PC-3 (cell line): ENCODE data around the gene KLK10. TPM values are rescaled to one million over a fixed set of nuclear protein-coding genes. Genes with fewer than 3 reads are reported as not detected.

Experiments used
- ATAC-seq: fragments of 200-7000 bp; cut with Tn5 transposase; 2 replicates; pipeline ENCODE4 v1.9.1; 2020; ENCODE audit warnings: mild to moderate bottlenecking, moderate library complexity
- BruUV-seq: library from RNA; stranded (reverse); fragments of 400-500 nt; replicated peaks from 2 replicates; lab custom pipeline; 2021; lab: Mats Ljungman, UMichigan
- CTCF ChIA-PET: fragments of 300-600 bp; sonication (Branson Sonifier 250); formaldehyde crosslinking; loops from one replicate; lab custom pipeline; 2022; ENCODE audit warnings: antibody characterized with exemption; lab: Charles Lee
- POLR2A ChIA-PET: fragments of 300-600 bp; sonication (Branson Sonifier 250); formaldehyde crosslinking; loops from one replicate; lab custom pipeline; 2022; ENCODE audit warnings: antibody characterized with exemption; ENCODE audit not compliant: unreplicated experiment; lab: Charles Lee
- DNase-seq: peaks from one replicate; pipeline ENCODE4 v3.0.0-alpha.2; 2015
- H2AFZ ChIP-seq: fragments of 300-600 bp; sonication (generic); 2 replicates; pipeline ENCODE4 v1.6.0; 2016; ENCODE audit warnings: antibody characterized with exemption, low read length
- H3F3A ChIP-seq: fragments of 300-600 bp; sonication (generic); one replicate; pipeline ENCODE4 v1.6.0; 2017; ENCODE audit warnings: antibody characterized with exemption, low read length, control low read depth, mild to moderate bottlenecking; ENCODE audit not compliant: unreplicated experiment
- H3K27ac ChIP-seq: fragments of 300-600 bp; sonication (generic); 2 replicates; pipeline ENCODE4 v1.5.1; 2016; ENCODE audit warnings: mild to moderate bottlenecking, low read length
- H3K27me3 ChIP-seq: fragments of 300-600 bp; sonication (generic); 2 replicates; pipeline ENCODE4 v1.6.1; 2016; ENCODE audit warnings: low read length, mixed read lengths
- H3K36me3 ChIP-seq: fragments of 300-600 bp; sonication (generic); 2 replicates; pipeline ENCODE4 v1.6.1; 2016; ENCODE audit warnings: low read depth, mixed run types, low read length, mixed read lengths
- H3K4me1 ChIP-seq: fragments of 300-600 bp; sonication (generic); 2 replicates; pipeline ENCODE4 v1.5.1; 2016; ENCODE audit warnings: low read length; ENCODE audit not compliant: insufficient read depth
- H3K4me2 ChIP-seq: fragments of 300-600 bp; sonication (generic); 2 replicates; pipeline ENCODE4 v1.6.0; 2016; ENCODE audit warnings: low read length
- H3K4me3 ChIP-seq: fragments of 300-600 bp; sonication (generic); 2 replicates; pipeline ENCODE4 v1.5.1; 2016; ENCODE audit warnings: mild to moderate bottlenecking, low read length, mixed read lengths
- H3K79me2 ChIP-seq: fragments of 300-600 bp; sonication (generic); 2 replicates; pipeline ENCODE4 v1.6.1; 2017; ENCODE audit warnings: low read length, mixed read lengths
- H3K9ac ChIP-seq: fragments of 300-600 bp; sonication (generic); 2 replicates; pipeline ENCODE4 v1.6.0; 2016; ENCODE audit warnings: mild to moderate bottlenecking, low read length
- H3K9me2 ChIP-seq: fragments of 300-600 bp; sonication (generic); replicated peaks from 2 replicates; pipeline ENCODE4 v1.6.1; 2016; ENCODE audit warnings: mixed run types, low read length, mixed read lengths
- H3K9me3 ChIP-seq: fragments of 300-600 bp; sonication (generic); 2 replicates; pipeline ENCODE4 v1.6.1; 2016; ENCODE audit warnings: low read length, mixed read lengths
- H4K20me1 ChIP-seq: fragments of 300-600 bp; sonication (generic); 2 replicates; pipeline ENCODE4 v1.6.1; 2016; ENCODE audit warnings: low read length, mixed read lengths
- EZH2 ChIP-seq: fragments of 300-600 bp; sonication (generic); IDR thresholded peaks from one replicate; pipeline ENCODE4 v1.6.1; 2017; ENCODE audit warnings: antibody characterized with exemption, mild to moderate bottlenecking, low read length; ENCODE audit not compliant: unreplicated experiment
- EZH2phosphoT487 ChIP-seq: fragments of 300-600 bp; sonication (generic); IDR thresholded peaks from 2 replicates; pipeline ENCODE4 v1.6.1; 2018; ENCODE audit warnings: mild to moderate bottlenecking, antibody characterized with exemption, low read length, borderline replicate concordance
- intact Hi-C: fragments of 100-400 bp; cut with micrococcal nuclease; formaldehyde crosslinking; loops from 2 replicates; pipeline ENCODE4 v1.9.0; 2023
- total RNA-seq: library from RNA; depleted of rRNA; stranded (reverse); fragments of >200 nt; gene quantifications from 2 replicates; pipeline ENCODE4 v1.2.3, GENCODE V29; 2014
- TF ChIP-seq, protein P1 (sequence below): fragments of 300-600 bp; sonication (generic); conservative IDR thresholded peaks from 2 replicates; pipeline ENCODE4 v1.5.1; 2017; ENCODE audit warnings: antibody characterized with exemption, low read depth, mild to moderate bottlenecking, low read length

KLK10 gene
- total RNA-seq, 1 experiment from 2014 or later = 1.2 TPM

DNA sequence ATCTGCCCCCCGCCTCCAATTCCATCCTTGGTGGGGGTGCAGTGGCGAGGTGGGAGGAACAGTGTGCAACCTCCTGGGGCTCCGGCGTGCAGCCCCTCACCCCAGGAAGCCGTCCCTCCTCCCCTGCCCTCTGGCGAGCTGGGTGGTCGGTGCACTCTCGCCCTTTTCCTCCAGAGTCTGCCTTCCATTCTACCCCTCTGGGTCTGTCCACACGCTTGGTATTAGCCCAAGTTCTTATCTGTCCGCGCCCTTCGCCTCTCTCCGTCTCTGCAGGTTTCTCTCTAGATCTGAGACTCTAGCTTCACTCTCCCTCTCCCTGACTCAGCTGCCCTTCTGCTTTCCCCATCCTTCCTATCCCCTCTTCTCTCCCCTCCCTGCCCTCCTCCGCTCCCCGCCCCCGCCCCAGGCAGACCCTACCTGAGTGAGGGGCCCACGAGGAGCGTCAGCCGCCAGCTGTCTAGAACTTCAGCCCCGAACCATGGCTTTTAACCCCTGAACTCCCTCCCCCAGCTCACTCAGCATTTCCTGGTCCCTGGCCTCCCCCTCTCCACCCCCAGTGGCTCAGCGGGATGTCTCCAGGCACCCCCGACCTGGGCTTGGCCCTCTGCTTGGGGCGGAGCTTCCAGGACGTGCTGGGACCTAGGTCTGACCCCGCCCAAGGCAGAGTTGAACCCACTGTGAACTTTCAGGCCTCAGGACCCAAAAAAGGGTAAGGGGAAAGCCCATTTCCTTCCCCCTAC lies 45.9 kb upstream of the KLK10 start:
- Histone ChIP-seq H3K4me3 (no peak overlapping the region), H3K27ac (no peak overlapping the region), H3K9me3 (no peaks in the 10 kb centered on the region), H4K20me1 (no peaks in the 10 kb centered on the region), H3K79me2 (no peaks in the 10 kb centered on the region), H3K4me2 (no peak overlapping the region), H3K4me1 (peaks cover 9% of the 10 kb centered on the region), H3K27me3 (0 out of 2 replicates have a peak, but pooled peaks cover 3% of the 10 kb centered on the region), H3K36me3 (no peaks in the 10 kb centered on the region), H2AFZ (no peak overlapping the region), H3F3A (no peaks in the 10 kb centered on the region), H3K9ac (no peak overlapping the region), H3K9me2 (no peaks in the 10 kb centered on the region)
- no TSS peak for BruUV-seq
- no peak for TF ChIP-seq EZH2
- TF ChIP-seq, protein P1, sequence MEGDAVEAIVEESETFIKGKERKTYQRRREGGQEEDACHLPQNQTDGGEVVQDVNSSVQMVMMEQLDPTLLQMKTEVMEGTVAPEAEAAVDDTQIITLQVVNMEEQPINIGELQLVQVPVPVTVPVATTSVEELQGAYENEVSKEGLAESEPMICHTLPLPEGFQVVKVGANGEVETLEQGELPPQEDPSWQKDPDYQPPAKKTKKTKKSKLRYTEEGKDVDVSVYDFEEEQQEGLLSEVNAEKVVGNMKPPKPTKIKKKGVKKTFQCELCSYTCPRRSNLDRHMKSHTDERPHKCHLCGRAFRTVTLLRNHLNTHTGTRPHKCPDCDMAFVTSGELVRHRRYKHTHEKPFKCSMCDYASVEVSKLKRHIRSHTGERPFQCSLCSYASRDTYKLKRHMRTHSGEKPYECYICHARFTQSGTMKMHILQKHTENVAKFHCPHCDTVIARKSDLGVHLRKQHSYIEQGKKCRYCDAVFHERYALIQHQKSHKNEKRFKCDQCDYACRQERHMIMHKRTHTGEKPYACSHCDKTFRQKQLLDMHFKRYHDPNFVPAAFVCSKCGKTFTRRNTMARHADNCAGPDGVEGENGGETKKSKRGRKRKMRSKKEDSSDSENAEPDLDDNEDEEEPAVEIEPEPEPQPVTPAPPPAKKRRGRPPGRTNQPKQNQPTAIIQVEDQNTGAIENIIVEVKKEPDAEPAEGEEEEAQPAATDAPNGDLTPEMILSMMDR = no peak
- TF ChIP-seq EZH2phosphoT487 = no peak
- ChIA-PET CTCF (no interaction called here), POLR2A (no interaction called here)
- ATAC-seq = no peak
- intact Hi-C loops = no loop called here
- DNase-seq = no peak

DNA sequence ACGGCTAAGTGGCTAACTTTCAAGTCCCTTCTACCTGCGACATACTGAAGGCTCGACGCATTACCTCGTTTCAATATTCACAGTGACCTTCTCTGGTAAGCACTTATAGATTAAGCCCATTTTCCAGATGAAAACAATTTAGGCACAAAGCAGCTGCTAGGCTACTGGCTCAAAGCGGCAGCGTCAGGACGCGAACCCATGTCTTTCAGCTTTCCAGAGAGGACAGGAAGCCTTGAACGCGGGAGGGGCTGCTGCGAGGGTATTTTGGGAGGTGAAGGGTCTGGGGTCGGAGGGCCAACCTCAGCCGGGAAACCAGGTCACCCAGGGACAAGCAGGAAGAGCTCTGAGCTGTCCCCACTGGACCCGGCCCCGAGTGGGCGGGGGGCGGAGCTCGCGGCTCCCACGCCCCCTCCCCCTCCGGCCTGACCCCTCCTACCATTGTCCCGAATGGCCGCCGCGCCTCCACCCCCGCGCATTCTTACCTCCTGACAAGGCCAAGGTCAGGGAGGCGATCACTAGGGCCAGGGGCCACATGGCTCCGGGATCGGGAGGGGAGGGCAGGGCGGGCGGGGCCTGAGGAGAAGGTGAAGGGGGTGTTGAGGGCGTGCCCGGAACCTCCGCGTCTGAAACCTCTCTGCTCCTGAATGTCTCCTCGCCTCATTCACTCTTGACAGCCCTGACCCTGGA lies 45.2 kb upstream of the KLK10 start, which contains the start of gene KLK13:
TSS of gene KLK13 (minus strand) at position 559 of the 687 bp plus-strand sequence. CDS start at position 534, 25 bp downstream.
- Histone ChIP-seq H3K4me2 (no peak within 1 kb of the TSS), H2AFZ (no peak within 1 kb of the TSS), H4K20me1 (no peaks in the 10 kb centered on the region), H3K79me2 (no peaks in the 10 kb centered on the region), H3K9ac (no peak within 1 kb of the TSS), H3K9me3 (no peaks in the 10 kb centered on the region), H3K27me3 (0 out of 2 replicates have a peak, but pooled peaks cover 10% of the 10 kb centered on the region), H3K4me3 (no peak within 1 kb of the TSS), H3K27ac (no peak within 1 kb of the TSS), H3K36me3 (no peaks in the 10 kb centered on the region), H3K9me2 (no peaks in the 10 kb centered on the region), H3K4me1 (peaks cover 2% of the 10 kb centered on the region), H3F3A (no peaks in the 10 kb centered on the region)
- CTCF ChIA-PET = no interaction called here
- no TSS peak for BruUV-seq
- TF ChIP-seq EZH2phosphoT487 (no peak), EZH2 (no peak)
- TF ChIP-seq, protein P1 = no peak
- DNase-seq (no peak), ATAC-seq (no peak)
- POLR2A ChIA-PET = no interaction called here
- intact Hi-C loops = no loop called here

DNA sequence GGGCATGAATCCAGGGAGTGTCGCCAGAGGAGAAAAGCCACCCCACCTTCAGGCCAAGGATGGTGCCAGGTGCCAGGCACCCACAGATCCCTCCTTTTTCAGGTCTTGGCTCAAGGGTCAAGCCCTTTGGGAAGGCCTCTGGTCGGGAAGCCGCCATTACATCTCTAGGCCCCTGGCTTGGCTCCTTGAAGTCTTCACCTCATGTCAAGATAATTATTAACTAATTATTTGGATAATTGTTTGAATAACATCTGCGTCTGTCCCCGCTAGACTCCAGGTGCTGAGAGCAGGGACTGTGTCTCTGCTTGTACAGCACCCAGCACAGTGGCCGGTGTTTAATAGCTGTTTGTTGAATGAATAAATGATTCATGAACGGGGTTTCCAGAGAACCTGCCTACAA lies 44.2 kb upstream of the KLK10 start:
- BruUV-seq = no TSS peak
- Histone ChIP-seq H3F3A (no peaks in the 10 kb centered on the region), H3K27me3 (peaks cover 13% of the 10 kb centered on the region; the same call in 1 of the 2 replicates), H3K4me2 (no peak overlapping the region), H3K79me2 (no peaks in the 10 kb centered on the region), H2AFZ (no peak overlapping the region), H3K9ac (no peak overlapping the region), H3K4me3 (no peak overlapping the region), H3K9me2 (no peaks in the 10 kb centered on the region), H3K36me3 (no peaks in the 10 kb centered on the region), H3K27ac (no peak overlapping the region), H4K20me1 (no peaks in the 10 kb centered on the region), H3K4me1 (no peaks in the 10 kb centered on the region), H3K9me3 (no peaks in the 10 kb centered on the region)
- DNase-seq (no peak), ATAC-seq (no peak)
- TF ChIP-seq, protein P1 = no peak
- TF ChIP-seq EZH2phosphoT487 (no peak), EZH2 (no peak)
- POLR2A ChIA-PET = no interaction called here
- intact Hi-C loops = no loop called here
- CTCF ChIA-PET = no interaction called here
